Stimulated activated CD8-positive, alpha-beta memory T cell treated with anti-CD3 and anti-CD28 coated beads, Interleukin-4, amount 100 ng/mL, for 48 hours (primary cell): ENCODE data around the gene GMFB.
A peak's percentile ranks its signal among the peaks of the same experiment; 100 is the strongest.

Experiments used
- DNase-seq: peaks from one replicate; pipeline ENCODE4 v3.0.0-alpha.2; 2020

GMFB gene

DNA sequence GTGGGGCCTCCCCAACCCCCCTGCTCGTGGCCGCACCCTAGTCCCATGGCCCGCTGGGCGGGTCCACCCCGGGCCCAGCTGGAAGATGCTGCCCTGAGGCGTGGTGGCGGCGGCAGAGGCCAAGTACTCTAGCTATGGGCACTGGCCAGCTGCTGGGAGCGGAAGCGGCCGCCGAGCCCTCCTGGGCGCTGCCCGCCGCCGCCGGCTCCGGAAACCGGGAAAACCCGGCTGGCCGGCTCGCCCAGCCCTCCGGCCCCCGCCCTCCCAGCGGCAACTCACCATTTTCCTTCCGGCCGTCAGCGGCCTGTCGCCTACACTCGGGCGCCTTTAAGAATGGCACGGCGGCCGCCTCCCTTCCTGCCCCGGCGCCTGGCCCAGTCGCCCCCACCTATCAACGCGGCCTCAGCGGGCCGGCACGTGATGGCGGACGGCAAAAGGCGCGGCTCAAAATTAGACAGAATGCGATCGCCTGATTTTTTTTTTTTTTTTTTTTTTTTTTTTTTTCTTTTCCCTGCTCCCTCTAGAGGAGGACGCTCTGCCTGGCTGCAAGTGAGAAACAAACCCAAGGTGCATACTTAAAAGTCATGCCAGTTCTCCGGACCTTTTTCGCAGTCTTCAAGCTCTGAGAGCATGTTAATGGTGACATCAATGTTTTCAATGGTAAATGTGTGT lies at the start of gene GMFB:
Gene GMFB, minus strand, starts transcription at position 335 of the 672 bp plus-strand sequence. Its CDS starts 53 bp downstream, at position 282.
- DNase-seq, result peak; percentile 91

DNA sequence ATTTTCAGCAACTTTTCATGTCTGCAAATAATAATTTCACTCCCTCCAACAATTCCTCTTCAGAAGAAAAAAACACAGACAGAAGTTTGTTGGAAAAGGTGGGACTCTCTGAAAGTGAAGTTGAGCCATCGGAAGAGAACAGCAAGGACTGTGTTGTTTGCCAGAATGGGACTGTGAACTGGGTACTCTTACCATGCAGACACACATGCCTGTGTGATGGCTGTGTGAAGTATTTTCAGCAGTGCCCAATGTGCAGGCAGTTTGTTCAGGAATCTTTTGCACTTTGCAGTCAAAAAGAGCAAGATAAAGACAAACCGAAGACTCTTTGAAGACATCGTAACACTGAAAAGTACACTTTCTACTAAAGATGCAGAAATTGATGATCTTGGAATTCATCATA lies 49.3 kb upstream of the GMFB start:
- no peak for DNase-seq

DNA sequence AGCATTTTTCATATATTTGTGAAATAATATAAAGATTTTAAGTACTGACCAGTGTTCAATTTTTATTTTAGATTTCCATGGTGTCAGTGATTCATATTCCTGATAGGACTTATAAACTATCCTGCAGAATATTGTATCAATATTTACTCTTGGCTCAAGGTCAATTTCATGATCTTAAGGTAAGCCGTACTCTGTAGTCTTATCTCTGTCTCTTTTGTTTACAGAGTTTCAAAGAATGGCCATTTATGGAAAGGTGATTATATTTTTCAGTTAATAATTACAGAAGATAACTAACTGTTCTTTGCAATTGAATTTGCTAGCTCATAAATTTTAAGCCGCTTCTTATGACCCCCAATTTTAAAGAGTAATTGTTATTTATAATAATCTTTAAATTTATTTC lies 48.9 kb upstream of the GMFB start:
- DNase-seq, result no peak

- DNase-seq, result no peak
These were observed 46.9 kb upstream of the GMFB start for GRCh38 chr14:54535646-54536045.

GRCh38 chr14:54535126-54535525 lies 46.3 kb upstream of the GMFB start:
- no peak for DNase-seq

DNA sequence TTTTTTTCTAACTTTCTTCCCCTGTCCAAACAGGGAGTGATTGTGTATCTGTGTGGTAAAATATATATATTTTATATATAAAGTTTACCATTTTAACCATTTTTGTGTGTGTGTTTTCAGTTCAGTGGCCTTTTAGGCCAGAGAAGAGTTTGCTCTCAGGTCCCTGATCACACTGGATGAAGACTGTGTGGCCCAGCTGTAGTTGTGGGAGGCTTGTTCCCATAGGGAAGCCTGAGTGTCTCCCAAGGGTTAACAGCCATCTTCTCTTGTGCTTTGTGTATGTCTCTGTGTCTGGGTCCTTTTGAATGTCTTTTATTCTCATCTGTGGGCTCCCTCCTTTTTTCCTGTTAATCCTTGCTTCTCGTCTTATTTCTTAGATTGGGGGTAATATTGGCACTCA lies 44.3 kb upstream of the GMFB start:
- no peak for DNase-seq

- no peak for DNase-seq
These were observed 43.6 kb upstream of the GMFB start for GRCh38 chr14:54532111-54533012.

DNA sequence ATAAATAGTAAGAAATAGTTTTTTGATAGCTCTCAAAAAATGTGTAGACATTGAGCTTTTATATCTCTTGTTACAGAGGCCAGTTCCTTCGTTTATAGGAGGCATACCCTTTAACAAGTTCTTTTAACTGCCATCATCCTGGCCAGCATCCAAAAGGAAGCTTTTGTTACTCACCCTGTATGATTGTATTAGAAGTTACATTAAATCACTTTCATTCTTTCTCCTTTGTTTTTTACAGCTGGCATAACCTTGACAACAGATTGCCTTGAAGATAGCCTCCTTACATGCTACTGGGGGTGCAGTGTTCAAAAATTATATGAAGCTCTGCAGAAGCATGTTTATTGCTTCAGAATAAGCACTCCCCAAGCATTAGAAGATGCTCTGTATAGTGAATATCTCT lies 41.0 kb upstream of the GMFB start:
- DNase-seq, result no peak

- no peak for DNase-seq
These were observed 40.2 kb upstream of the GMFB start for GRCh38 chr14:54528973-54529372.

GRCh38 chr14:54524410-54524809 lies 35.6 kb upstream of the GMFB start:
- no peak for DNase-seq

DNA sequence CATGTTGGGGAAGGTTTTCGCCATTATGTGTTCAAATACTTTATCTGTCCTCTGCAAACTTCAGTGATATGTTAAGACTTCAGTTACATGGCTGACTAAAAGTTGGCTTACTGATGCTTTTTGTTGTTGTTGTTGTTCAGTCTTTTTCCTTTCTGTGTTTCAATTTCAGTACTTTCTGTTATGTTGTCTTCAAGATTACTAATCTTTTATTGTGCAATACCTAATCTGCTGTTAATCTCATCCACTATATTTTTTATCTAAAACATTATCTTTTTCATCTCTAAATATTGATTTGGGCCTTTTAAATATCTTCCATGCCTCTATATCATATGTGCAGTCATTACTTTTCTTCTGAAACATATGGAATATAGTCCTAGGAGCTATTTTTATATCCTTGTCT lies 27.9 kb upstream of the GMFB start:
- DNase-seq, result no peak

DNA sequence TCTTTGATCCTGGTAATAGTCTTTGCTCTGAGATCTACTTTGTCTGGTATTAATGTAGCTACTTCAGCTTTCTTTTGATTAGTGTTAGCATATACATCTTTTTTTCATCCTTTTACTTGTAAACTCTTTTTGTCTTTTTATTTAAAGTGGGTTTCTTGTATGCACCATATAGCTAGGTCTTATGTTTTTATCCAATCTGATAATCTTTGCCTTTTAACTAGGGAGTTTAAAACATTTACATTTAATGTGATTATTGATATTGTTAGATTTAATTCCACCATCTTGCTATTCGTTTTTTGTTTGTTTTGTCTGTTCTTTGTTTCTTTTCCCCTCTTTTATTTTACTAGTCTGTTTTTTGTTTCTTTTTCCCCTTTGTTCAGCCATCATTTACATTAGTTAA lies 26.9 kb upstream of the GMFB start:
- no peak for DNase-seq

DNA sequence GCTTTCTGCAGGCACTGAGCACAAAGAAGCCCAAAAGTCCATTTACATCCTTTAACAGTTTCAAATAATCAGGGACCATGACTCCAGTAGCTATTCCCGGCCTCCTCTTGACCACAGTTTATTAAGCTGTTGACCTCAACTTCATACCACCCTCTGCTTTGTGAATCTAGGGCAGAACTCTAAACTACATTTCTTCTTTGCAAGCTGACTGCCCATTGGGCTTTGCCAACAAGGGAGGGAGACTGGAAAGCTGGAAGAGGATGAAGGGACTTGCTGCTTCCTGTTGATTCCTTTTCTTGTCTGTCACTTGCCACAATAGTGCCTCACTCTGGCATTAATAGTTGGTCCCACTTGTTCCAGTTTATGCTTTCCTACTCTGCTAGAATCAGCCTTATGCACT lies 23.6 kb upstream of the GMFB start:
- no peak for DNase-seq

DNA sequence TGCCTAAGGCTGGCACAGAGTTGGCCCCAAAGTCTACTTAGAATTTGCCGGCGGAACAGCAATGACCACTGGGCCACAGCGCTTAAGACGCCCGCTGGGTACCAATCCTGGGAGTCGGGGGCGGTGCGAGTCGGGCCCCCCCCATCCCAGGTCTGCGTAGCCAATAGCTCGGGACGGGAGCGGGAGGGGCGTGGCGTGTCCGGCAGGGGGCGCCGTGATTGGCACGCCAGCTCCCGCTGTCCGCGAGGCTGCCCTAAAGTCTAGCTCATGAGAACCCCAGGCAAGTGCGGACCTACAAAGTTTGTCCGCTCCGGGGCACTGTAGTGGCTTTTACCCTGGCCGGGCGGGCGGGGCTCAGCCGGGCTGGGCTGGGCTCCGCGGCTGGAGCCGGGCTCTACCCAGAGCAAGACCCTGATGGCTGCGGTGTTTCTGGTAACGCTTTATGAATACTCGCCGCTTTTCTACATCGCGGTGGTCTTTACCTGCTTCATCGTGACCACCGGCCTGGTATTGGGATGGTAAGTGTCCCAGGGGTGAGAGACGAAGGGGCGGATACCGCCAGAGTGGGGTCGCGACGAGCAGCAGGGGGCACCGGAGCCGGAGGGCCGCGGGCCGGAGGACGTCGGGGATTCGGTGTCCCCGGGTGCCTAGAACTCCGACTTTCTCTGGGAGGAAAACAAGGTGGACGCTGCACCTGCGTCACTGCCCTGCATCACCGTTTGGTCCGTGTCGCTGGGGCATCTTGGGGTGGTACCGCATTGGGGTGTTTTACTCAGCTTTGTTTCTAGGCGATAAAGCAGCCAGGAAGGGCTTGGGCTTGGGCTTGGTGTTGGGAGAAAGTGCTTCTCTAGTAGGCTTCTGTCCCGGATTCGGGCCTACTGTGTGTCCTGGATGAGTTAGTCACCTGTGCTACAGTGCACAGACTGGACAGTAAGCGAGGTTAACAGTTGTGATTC lies 21.0 kb upstream of the GMFB start, which contains the start of gene CGRRF1:
Gene CGRRF1, plus strand, starts transcription at position 361 of the 956 bp plus-strand sequence. Its CDS starts 54 bp downstream, at position 415.
- peak; percentile 99 for DNase-seq

- no peak for DNase-seq
These were observed 14.7 kb upstream of the GMFB start for GRCh38 chr14:54503486-54503885.

- DNase-seq, result no peak
These were observed 13.8 kb upstream of the GMFB start for GRCh38 chr14:54502602-54503001.

GRCh38 chr14:54501480-54501879 lies 12.7 kb upstream of the GMFB start:
- DNase-seq, result no peak

DNA sequence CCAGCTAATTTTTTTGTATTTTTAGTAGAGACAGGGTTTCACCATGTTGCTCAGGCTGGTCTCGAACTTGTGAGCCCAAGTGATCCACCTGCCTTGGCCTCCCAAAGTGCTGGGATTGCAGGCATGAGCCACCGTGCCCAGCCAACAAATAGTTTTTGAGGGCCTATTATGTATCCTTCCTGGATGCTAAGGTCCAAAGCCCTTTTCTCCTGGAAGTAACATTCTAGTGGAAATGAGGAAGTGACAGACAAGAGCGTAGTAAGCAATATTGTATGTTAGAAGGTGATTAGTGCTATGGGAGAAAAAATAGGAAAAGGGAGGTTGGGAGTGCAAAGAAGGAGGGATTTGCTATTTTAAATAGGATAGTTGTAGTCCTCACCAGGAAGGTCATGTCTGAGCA lies 12.0 kb upstream of the GMFB start:
- DNase-seq, result no peak

- DNase-seq, result no peak
These were observed 9.8 kb upstream of the GMFB start for GRCh38 chr14:54498579-54498978.

GRCh38 chr14:54498095-54498531 lies 9.3 kb upstream of the GMFB start:
- no peak for DNase-seq

GRCh38 chr14:54497224-54497623 lies 8.4 kb upstream of the GMFB start:
- DNase-seq, result no peak

DNA sequence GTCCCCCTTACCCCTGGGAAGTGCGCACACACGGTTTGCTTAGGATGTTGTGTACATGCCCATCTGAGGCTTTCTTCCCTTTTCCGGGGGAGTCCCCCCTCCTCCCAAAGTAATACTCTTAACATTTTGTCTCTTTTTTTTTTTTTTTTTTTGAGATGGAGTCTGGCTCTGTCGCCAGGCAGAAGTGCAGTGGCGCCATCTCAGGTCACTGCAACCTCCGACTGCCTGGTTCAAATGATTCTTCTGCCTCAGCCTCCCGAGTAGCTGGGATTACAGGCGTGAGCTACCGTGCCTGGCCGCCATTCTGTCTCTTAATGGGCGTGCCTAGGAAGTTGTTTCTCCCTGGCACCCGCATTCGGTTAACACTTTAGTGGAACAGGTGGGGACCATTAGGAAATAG lies 4.5 kb upstream of the GMFB start:
- DNase-seq, result no peak
